Measurements from ENCODE around the gene RPS6KA3. TPM values are rescaled to one million over a fixed set of nuclear protein-coding genes. Genes with fewer than 3 reads are reported as not detected.

RPS6KA3 gene
- total RNA-seq, 1 experiment from 2014 or later: 9.2 TPM

- H4K91ac ChIP-seq (ENCODE audit: insufficient read length, low read depth, low read length): no peak overlapping the region
- no peak overlapping the region for H2AK5ac ChIP-seq (ENCODE audit: insufficient read length, low read length)
- no peaks in the 10 kb centered on the region for H3K79me2 ChIP-seq (ENCODE audit: insufficient read depth, low read length)
- H3K4me2 ChIP-seq (ENCODE audit: insufficient read depth, insufficient read length, low read length): no peak overlapping the region
- no peaks in the 10 kb centered on the region for H3K4me1 ChIP-seq (ENCODE audit: insufficient read depth, low read length)
- WGBS (ENCODE audit: extremely low coverage, insufficient read length, low lambda C conversion rate): no CpG with 5 or more reads among the region's 2 CpGs
- no peaks in the 10 kb centered on the region for H3K23me2 ChIP-seq (ENCODE audit: insufficient read length, low read depth, low read length, poor library complexity, severe bottlenecking)
- H4K20me1 ChIP-seq (ENCODE audit: control insufficient read depth, insufficient read depth, insufficient read length): no peaks in the 10 kb centered on the region
- H3K14ac ChIP-seq (ENCODE audit: insufficient read depth, low read length): no peak overlapping the region
- H3K4me3 Mint-ChIP-seq: no peak overlapping the region
- H3K27ac ChIP-seq (ENCODE audit: insufficient read length, low read depth, low read length): no peak overlapping the region
- peaks cover 31% of the 10 kb centered on the region for H3K9me3 ChIP-seq (ENCODE audit: control insufficient read depth, low read depth, low read length)
- no peak overlapping the region for H2AFZ ChIP-seq (ENCODE audit: low read length)
- H2BK120ac ChIP-seq (ENCODE audit: low read depth, low read length, poor library complexity, severe bottlenecking): no peak overlapping the region
- no peak overlapping the region for H4K5ac ChIP-seq (ENCODE audit: insufficient read length, low read depth, low read length)
- H3T11ph ChIP-seq (ENCODE audit: low read length): no peak overlapping the region
- H3K23ac ChIP-seq (ENCODE audit: insufficient read length, low read depth, low read length): no peak overlapping the region
- no peak overlapping the region for H2BK5ac ChIP-seq (ENCODE audit: insufficient read length, low read length)
- no peak for DNase-seq
- no peaks in the 10 kb centered on the region for H3K79me1 ChIP-seq (ENCODE audit: insufficient read depth, low read depth, low read length, poor library complexity, severe bottlenecking)
- no peaks in the 10 kb centered on the region for H3K27me3 ChIP-seq (ENCODE audit: insufficient read depth, low read length)
- no peak for TF ChIP-seq CTCF (conservative IDR thresholded peaks at IDR 0.05)
- H3K9me3 Mint-ChIP-seq: peaks cover 64 to 74% of the 10 kb centered on the region in 2 experiments
- H3K56ac ChIP-seq (ENCODE audit: insufficient read length, low read depth, low read length): no peak overlapping the region
- peaks cover 5% of the 10 kb centered on the region for H3K27me3 Mint-ChIP-seq (ENCODE audit: low read depth)
- H2BK20ac ChIP-seq (ENCODE audit: low read depth, low read length, poor library complexity, severe bottlenecking): no peak overlapping the region
- H3K36me3 Mint-ChIP-seq (ENCODE audit: insufficient read depth in 1 of 3, low read depth in 3 of 3): peaks cover 0 to 3% (median 2%) of the 10 kb centered on the region in 3 experiments; a peak in 5 of 7 replicates
- H3K27ac Mint-ChIP-seq: no peak overlapping the region
- no peaks in the 10 kb centered on the region for H3K4me1 Mint-ChIP-seq
- H3K9ac ChIP-seq (ENCODE audit: extremely low read depth, insufficient read length, low read length): no peak overlapping the region
- no peak overlapping the region for H2BK15ac ChIP-seq (ENCODE audit: low read depth, low read length)
- no peak overlapping the region for H3K18ac ChIP-seq (ENCODE audit: insufficient read length, low read depth, low read length)
- H3K4ac ChIP-seq (ENCODE audit: low read depth, low read length): no peak overlapping the region
- no peak overlapping the region for H2BK12ac ChIP-seq (ENCODE audit: insufficient read length, low read depth, low read length)
- no peak overlapping the region for H4K8ac ChIP-seq (replicated peaks; ENCODE audit: insufficient read length, low read depth, low read length)
Observed at GRCh38 chrX:20315140-20315539, 48.4 kb upstream of the RPS6KA3 start.
